H1 (cell line): Measurements from ENCODE around the gene RANBP9. TPM values are rescaled to one million over a fixed set of nuclear protein-coding genes. Genes with fewer than 3 reads are reported as not detected.

Experiments
- CTCF ChIA-PET: fragments of 300-600 bp; sonication (Branson Sonifier 250); formaldehyde crosslinking; loops from one replicate; lab custom pipeline; 2021; ENCODE audit not compliant: partially characterized antibody; lab: Charles Lee
- POLR2A ChIA-PET: fragments of 300-600 bp; sonication (Branson Sonifier 250); formaldehyde crosslinking; loops from one replicate; lab custom pipeline; 2021; ENCODE audit warnings: inconsistent platforms; ENCODE audit not compliant: partially characterized antibody; lab: Charles Lee
- DNase-seq, 2 experiments: peaks; one replicate each; pipeline versions ENCODE4 v3.0.0 to v3.0.0-alpha.2; 2010 to 2022; ENCODE audit warnings: low spot score in 2 of 2, low read depth in 1 of 2, mixed read lengths in 1 of 2
- FAIRE-seq: peaks from 2 replicates; lab custom pipeline; 2011; peaks lifted over from hg19 to GRCh38; lab: Jason Lieb, UNC
- H2AFZ ChIP-seq: 2 replicates; pipeline ENCODE4 v1.8.1; 2012; ENCODE audit warnings: low read length, inconsistent platforms
- H2AK5ac ChIP-seq: 2 replicates; pipeline ENCODE4 v1.6.1; 2013; ENCODE audit warnings: low read depth, low read length
- H2BK120ac ChIP-seq: replicated peaks from 2 replicates; pipeline ENCODE3; 2013; ENCODE audit warnings: low read depth, low read length, inconsistent platforms
- H2BK12ac ChIP-seq: 2 replicates; pipeline ENCODE4 v1.6.1; 2013; ENCODE audit warnings: low read depth, low read length
- H2BK15ac ChIP-seq: 2 replicates; pipeline ENCODE4 v1.6.1; 2013; ENCODE audit warnings: low read length
- H2BK20ac ChIP-seq: 2 replicates; pipeline ENCODE4 v1.6.1; 2013; ENCODE audit warnings: low read length
- H2BK5ac ChIP-seq: 2 replicates; pipeline ENCODE4 v1.6.1; 2013; ENCODE audit warnings: low read depth, low read length
- H3K14ac ChIP-seq: 2 replicates; pipeline ENCODE4 v1.6.1; 2013; ENCODE audit warnings: inconsistent platforms; ENCODE audit not compliant: insufficient read length
- H3K18ac ChIP-seq: 2 replicates; pipeline ENCODE4 v1.6.1; 2013; ENCODE audit warnings: low read length; ENCODE audit errors: extremely low read depth
- H3K23ac ChIP-seq: 2 replicates; pipeline ENCODE4 v1.6.1; 2013; ENCODE audit warnings: inconsistent platforms; ENCODE audit not compliant: insufficient read length
- H3K23me2 ChIP-seq: 2 replicates; pipeline ENCODE4 v1.6.1; 2013; ENCODE audit warnings: low read depth, low read length
- H3K27ac ChIP-seq: 2 replicates; pipeline ENCODE4 v1.6.1; 2011; ENCODE audit warnings: low read depth, low read length, inconsistent platforms
- H3K27me3 ChIP-seq, 4 experiments: replicated peaks in 1 of 4; 1 replicate in 1 of 4; 2 replicates in 3 of 4; pipeline versions ENCODE4 v1.6.1 to v1.8.1; 2011 to 2013; ENCODE audit warnings: low read length in 3 of 4, mild to moderate bottlenecking in 3 of 4, inconsistent platforms in 2 of 4, mixed read lengths in 2 of 4, moderate library complexity in 1 of 4; ENCODE audit not compliant: control insufficient read depth in 3 of 4, insufficient read depth in 3 of 4; ENCODE audit errors: extremely low read depth in 1 of 4
- H3K36me3 ChIP-seq, 4 experiments: 2 replicates each; pipeline versions ENCODE4 v1.6.1 to v1.8.1; 2011 to 2013; ENCODE audit warnings: mild to moderate bottlenecking in 4 of 4, low read length in 3 of 4, moderate library complexity in 2 of 4, control low read depth in 1 of 4, inconsistent platforms in 1 of 4; ENCODE audit not compliant: insufficient read depth in 4 of 4, control insufficient read depth in 2 of 4
- H3K4ac ChIP-seq: replicated peaks from 2 replicates; pipeline ENCODE3; 2013; ENCODE audit warnings: low read length, low read depth, mixed read lengths, inconsistent platforms; ENCODE audit not compliant: insufficient read length
- H3K4me1 ChIP-seq, 4 experiments: replicated peaks in 1 of 4; 1 replicate in 1 of 4; 2 replicates in 3 of 4; pipeline versions ENCODE4 v1.6.1 to v1.8.1; 2011 to 2013; ENCODE audit warnings: low read length in 3 of 4, inconsistent platforms in 2 of 4, mixed read lengths in 1 of 4; ENCODE audit not compliant: insufficient read depth in 4 of 4, control insufficient read depth in 3 of 4
- H3K4me2 ChIP-seq, 2 experiments: 2 replicates each; pipeline versions ENCODE4 v1.6.1 to v1.8.1; 2011 to 2013; ENCODE audit warnings: low read depth in 2 of 2, low read length in 2 of 2, control low read depth in 1 of 2, inconsistent platforms in 1 of 2, mild to moderate bottlenecking in 1 of 2; ENCODE audit not compliant: insufficient read depth in 1 of 2
- H3K4me3 ChIP-seq, 4 experiments: fragments of 200-600, 300-600 bp in 1 of 4; sonication (generic), shearing (Covaris generic), sonication (Bioruptor Twin) in 1 of 4; 2 replicates each; pipeline versions ENCODE4 v1.5.1 to v1.8.1; 2011 to 2016; ENCODE audit warnings: low read length in 4 of 4, low read depth in 3 of 4, control low read depth in 2 of 4, inconsistent platforms in 2 of 4, mild to moderate bottlenecking in 2 of 4, mixed read lengths in 1 of 4, moderate library complexity in 1 of 4; ENCODE audit not compliant: insufficient read depth in 2 of 4; ENCODE audit errors: extremely low read depth in 1 of 4
- H3K56ac ChIP-seq: replicated peaks from 2 replicates; pipeline ENCODE3; 2013; ENCODE audit warnings: low read depth, mild to moderate bottlenecking, mixed read lengths, low read length, inconsistent platforms; ENCODE audit not compliant: insufficient read length
- H3K79me1 ChIP-seq: 2 replicates; pipeline ENCODE4 v1.6.1; 2013; ENCODE audit warnings: low read depth, low read length, control low read depth
- H3K79me2 ChIP-seq, 2 experiments: 2 replicates each; pipeline versions ENCODE4 v1.6.1 to v1.8.1; 2012 to 2013; ENCODE audit warnings: low read length in 2 of 2, mild to moderate bottlenecking in 2 of 2, inconsistent platforms in 1 of 2; ENCODE audit not compliant: insufficient read depth in 2 of 2, control insufficient read depth in 1 of 2
- H3K9ac ChIP-seq, 4 experiments: replicated peaks in 1 of 4; 1 replicate in 1 of 4; 2 replicates in 3 of 4; pipeline versions ENCODE4 v1.6.1 to v1.8.1; 2011 to 2013; ENCODE audit warnings: low read depth in 3 of 4, low read length in 3 of 4, control low read depth in 2 of 4, mild to moderate bottlenecking in 2 of 4, moderate library complexity in 2 of 4, inconsistent platforms in 1 of 4; ENCODE audit errors: extremely low read depth in 1 of 4
- H3K9me3 ChIP-seq, 2 experiments: 2 replicates each; pipeline versions ENCODE4 v1.6.1 to v1.8.1; 2012 to 2013; ENCODE audit warnings: mild to moderate bottlenecking in 2 of 2, moderate library complexity in 2 of 2, control low read depth in 1 of 2, inconsistent platforms in 1 of 2, low read depth in 1 of 2, low read length in 1 of 2, mixed read lengths in 1 of 2; ENCODE audit not compliant: insufficient read depth in 2 of 2
- H4K20me1 ChIP-seq, 2 experiments: replicated peaks in 1 of 2; 2 replicates each; pipeline versions ENCODE3 to v1.8.1; 2011 to 2013; ENCODE audit warnings: inconsistent platforms in 2 of 2, low read length in 2 of 2, mild to moderate bottlenecking in 1 of 2; ENCODE audit not compliant: insufficient read depth in 2 of 2, control insufficient read depth in 1 of 2
- H4K5ac ChIP-seq: 2 replicates; pipeline ENCODE4 v1.6.1; 2013; ENCODE audit warnings: low read length, low read depth, mixed read lengths, inconsistent platforms; ENCODE audit not compliant: insufficient read length
- H4K8ac ChIP-seq: 2 replicates; pipeline ENCODE4 v1.8.0; 2013; ENCODE audit warnings: mild to moderate bottlenecking, moderate library complexity, low read length, inconsistent platforms; ENCODE audit not compliant: insufficient read depth; ENCODE audit errors: extremely low read depth
- H4K91ac ChIP-seq: replicated peaks from 2 replicates; pipeline ENCODE3; 2013; ENCODE audit warnings: low read length, mixed read lengths, inconsistent platforms; ENCODE audit not compliant: insufficient read length
- EGR1 ChIP-seq: IDR thresholded peaks from 2 replicates; pipeline ENCODE4 v1.6.1; 2011; ENCODE audit warnings: low read depth, low read length, borderline replicate concordance
- RFX5 ChIP-seq: IDR thresholded peaks from 2 replicates; pipeline ENCODE4 v1.6.1; 2011; ENCODE audit warnings: low read depth, low read length, improper control_type of control experiment, borderline replicate concordance
- RNF2 ChIP-seq: fragments of 200-900, 300-1000 bp; sonication (generic); IDR thresholded peaks from 2 replicates; pipeline ENCODE4 v1.7.1; 2016; ENCODE audit warnings: borderline replicate concordance, low read depth, mild to moderate bottlenecking, antibody characterized with exemption, low read length; ENCODE audit not compliant: poor library complexity, severe bottlenecking; ENCODE audit errors: missing control alignments
- SP1 ChIP-seq: IDR thresholded peaks from 2 replicates; pipeline ENCODE4 v1.6.1; 2011; ENCODE audit warnings: low read depth, low read length
- WGBS, 2 experiments: shearing (Covaris generic) in 1 of 2; methylation state at CpG; one replicate each; pipeline versions ENCODE4 v1.1.6 to v1.1.7; 2013 to 2015; ENCODE audit warnings: low lambda C conversion rate in 2 of 2, mixed read lengths in 2 of 2, inconsistent platforms in 1 of 2, low coverage in 1 of 2, missing lambda C conversion rate in 1 of 2; ENCODE audit not compliant: insufficient replicate concordance in 2 of 2, insufficient coverage in 1 of 2, insufficient read length in 1 of 2; ENCODE audit errors: extremely low coverage in 1 of 2, missing lambda C conversion rate in 1 of 2; 5-methylcytosine and 5-hydroxymethylcytosine counted together
- polyA plus RNA-seq, 7 experiments: library from polyadenylated mRNA; depleted of rRNA in 3 of 7; stranded (reverse) in 5 of 7; unstranded in 2 of 7; fragments of >200 nt in 5 of 7; fragments of 200-250 nt in 2 of 7; gene quantifications; 1 replicate in 5 of 7; 2 replicates in 1 of 7; 4 replicates in 1 of 7; pipeline versions ENCODE4 v1.2.1 to v1.2.3, GENCODE V29; 2011 to 2013; ENCODE audit warnings: missing spikeins in 2 of 7, mixed read lengths in 2 of 7
- total RNA-seq: library from RNA; stranded (reverse); fragmentation: NEBNext Ultra II Directional; extraction: Animal tissue kit (Norgen Biotek cat#: 25700); gene quantifications from 2 replicates; pipeline ENCODE4 v1.2.1, GENCODE V29; 2021

RANBP9 gene
- total and polyA plus RNA-seq, 2 of the 8 experiments (the other 6 are each of a cell fraction or from before 2014, with no cell fraction given), result 13.0 to 36.7 TPM

GRCh38 chr6:13630499-13630898, 81.1 kb downstream of the RANBP9 start:
- FAIRE-seq, result no peak
- CTCF ChIA-PET, result interaction anchor here (0.6 to 1.3 kb wide), 4 partner anchors 14 to 437 kb away, joined by 3 to 5 read pairs (median 3); no protein-coding TSS in a partner anchor

More at GRCh38 chr6:13630499-13630898, 81.1 kb downstream of the RANBP9 start:
- no peak overlapping the region for H2BK120ac ChIP-seq
- no peak overlapping the region for H2AFZ ChIP-seq
- no peak overlapping the region for H3K23ac ChIP-seq
- no peak overlapping the region for H4K8ac ChIP-seq
- no peak overlapping the region for H3K14ac ChIP-seq
- no peaks in the 10 kb centered on the region for H3K79me1 ChIP-seq
- no peak overlapping the region for H4K5ac ChIP-seq
- H3K4me1 ChIP-seq, result no peaks in the 10 kb centered on the region
- peaks cover 2 to 24% (median 10%) of the 10 kb centered on the region in 4 experiments; a peak in 5 of 8 replicates for H3K36me3 ChIP-seq
- H3K4me2 ChIP-seq, result no peak overlapping the region
- H3K23me2 ChIP-seq, result no peaks in the 10 kb centered on the region; the same call in 1 of the 2 replicates
- WGBS, 2 experiments, result 92% methylated on average over 1 of the region's 1 CpG; no CpG with 5 or more reads in 1 of the 2 experiments
- H3K9me3 ChIP-seq, result no peaks in the 10 kb centered on the region
- no peak overlapping the region for H4K91ac ChIP-seq
- H2BK15ac ChIP-seq, result no peak overlapping the region
- POLR2A ChIA-PET, result interaction anchor here (1.2 kb wide), 1 partner anchor 15 kb away, joined by 3 read pairs; the partner anchor contains the start of gene NOL7
- no peaks in the 10 kb centered on the region for H4K20me1 ChIP-seq
- H3K27ac ChIP-seq, result no peak overlapping the region
- H3K79me2 ChIP-seq, result no peaks in the 10 kb centered on the region
- TF ChIP-seq RNF2 (no peak), RFX5 (no peak), SP1 (no peak), EGR1 (no peak)
- H3K4me3 ChIP-seq, result no peak overlapping the region
- no peak overlapping the region for H3K4ac ChIP-seq
- no peak overlapping the region for H2BK12ac ChIP-seq
- H3K18ac ChIP-seq, result no peak overlapping the region
- no peaks in the 10 kb centered on the region for H3K27me3 ChIP-seq
- no peak overlapping the region for H2BK5ac ChIP-seq
- H3K56ac ChIP-seq, result no peak overlapping the region
- H2AK5ac ChIP-seq, result no peak overlapping the region
- no peak overlapping the region for H3K9ac ChIP-seq
- no peak for DNase-seq
- H2BK20ac ChIP-seq, result no peak overlapping the region
